Ascending aorta (tissue), 2 donors: ENCODE data around the gene UTP4. TPM values are rescaled to one million over a fixed set of nuclear protein-coding genes. Genes with fewer than 3 reads are reported as not detected.

ENCODE experiments used
- DNase-seq, 2 donors: peaks; one replicate each; pipeline ENCODE4 v3.0.0-alpha.2; 2019; ENCODE audit warnings: low spot score in 2 of 2
- H3K27ac ChIP-seq, 2 donors: fragments of 200-600 bp; sonication (generic); one replicate each; pipeline ENCODE4 v1.5.1; 2016 to 2017; ENCODE audit warnings: mild to moderate bottlenecking in 1 of 2
- H3K27me3 ChIP-seq: fragments of 200-600 bp; sonication (generic); one replicate; pipeline ENCODE4 v1.5.1; 2017
- H3K36me3 ChIP-seq, 2 donors: fragments of 200-600 bp; sonication (generic); one replicate each; pipeline ENCODE4 v1.5.1; 2016
- H3K4me1 ChIP-seq, 2 donors: fragments of 200-600 bp; sonication (generic); one replicate each; pipeline ENCODE4 v1.5.1; 2016 to 2017; ENCODE audit warnings: mild to moderate bottlenecking in 1 of 2
- H3K4me3 ChIP-seq, 2 donors: fragments of 200-600 bp; sonication (generic); one replicate each; pipeline ENCODE4 v1.5.1; 2016 to 2017; ENCODE audit warnings: mild to moderate bottlenecking in 1 of 2
- H3K9me3 ChIP-seq, 2 donors: fragments of 200-600 bp; sonication (generic); one replicate each; pipeline ENCODE4 v1.5.1; 2016
- CTCF ChIP-seq, 3 experiments: fragments of 200-600 bp in 2 of 3; fragments of 450-650 bp in 1 of 3; sonication (generic) in 2 of 3; IDR thresholded peaks; one replicate each; pipeline ENCODE4 v1.5.1; 2016 to 2019; ENCODE audit warnings: antibody characterized with exemption in 3 of 3, mild to moderate bottlenecking in 1 of 3, moderate library complexity in 1 of 3
- intact Hi-C: fragments of 100-400 bp; cut with DNase I; formaldehyde crosslinking; loops from one replicate; pipeline ENCODE4 v1.15.1; 2023
- total RNA-seq: library from RNA; depleted of rRNA; stranded (reverse); fragments of >200 nt; gene quantifications from one replicate; pipeline ENCODE4 v1.1.0, GENCODE V29; 2016

UTP4 gene
- total RNA-seq, 1 donor from 2014 or later = 45.9 TPM

- intact Hi-C loops = loop anchor here (1.0 to 5.0 kb wide), 4 partner anchors 16 to 90 kb away; partner anchors contain the start of genes CHTF8 and UTP4
- H3K27ac ChIP-seq = peak within 1 kb of the TSS; percentile 93 to 95
- H3K27me3 ChIP-seq = no peaks in the 10 kb centered on the region
- peak within 1 kb of the TSS; percentile 83 to 91 for H3K4me3 ChIP-seq
- DNase-seq = peak; percentile 76 to 97
- H3K9me3 ChIP-seq = no peaks in the 10 kb centered on the region
- no peak for TF ChIP-seq CTCF (IDR thresholded peaks at IDR 0.05)
- H3K4me1 ChIP-seq = peaks cover 5 to 39% of the 10 kb centered on the region in 2 donors
- H3K36me3 ChIP-seq = no peaks in the 10 kb centered on the region
Observed at GRCh38 chr16:69186642-69187445, 54.4 kb downstream of the UTP4 start, which contains the start of gene SNTB2. SNTB2 (plus strand) TSS chr16:69187164; CDS start chr16:69187167, 3 bp downstream.

DNA sequence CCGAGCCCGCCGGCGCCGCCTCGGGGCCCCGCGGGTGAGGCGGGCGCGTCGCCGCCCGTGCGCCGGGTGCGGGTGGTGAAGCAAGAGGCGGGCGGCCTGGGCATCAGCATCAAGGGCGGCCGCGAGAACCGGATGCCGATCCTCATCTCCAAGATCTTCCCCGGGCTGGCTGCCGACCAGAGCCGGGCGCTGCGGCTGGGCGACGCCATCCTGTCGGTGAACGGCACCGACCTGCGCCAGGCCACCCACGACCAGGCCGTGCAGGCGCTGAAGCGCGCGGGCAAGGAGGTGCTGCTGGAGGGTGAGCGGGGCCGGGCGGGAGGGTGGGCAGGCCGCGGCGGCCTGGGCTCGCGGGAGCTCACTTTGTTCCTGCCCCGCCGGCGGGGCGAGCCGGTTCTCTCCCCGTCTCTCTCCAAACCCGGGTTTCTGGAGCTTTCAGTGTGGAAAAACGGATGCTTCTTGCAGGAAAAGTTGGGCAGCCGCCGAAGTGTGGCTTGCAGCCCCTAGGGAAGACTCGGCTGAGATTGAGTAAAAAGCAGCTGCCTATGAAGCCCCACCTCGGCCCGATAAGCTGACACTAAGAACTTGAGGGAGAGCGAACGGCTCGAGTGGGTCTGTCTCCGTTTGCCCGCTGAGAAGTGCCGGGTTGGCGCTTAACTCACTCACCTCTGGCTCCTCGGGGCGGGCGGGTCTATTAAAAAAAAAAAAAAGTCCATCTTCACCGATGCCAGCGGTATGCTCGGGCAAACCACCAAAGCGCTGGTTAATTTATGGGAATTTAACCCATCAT is 55.2 kb downstream of the UTP4 start:
- Histone ChIP-seq H3K9me3 (no peaks in the 10 kb centered on the region), H3K36me3 (no peaks in the 10 kb centered on the region), H3K4me1 (peaks cover 11 to 40% of the 10 kb centered on the region in 2 donors), H3K4me3 (peak overlapping the region; percentile 83 to 91), H3K27ac (peak overlapping the region; percentile 93 to 95), H3K27me3 (no peaks in the 10 kb centered on the region)
- TF ChIP-seq CTCF (IDR thresholded peaks at IDR 0.05) = no peak
- intact Hi-C loops = loop anchor here (1.0 to 5.0 kb wide), 4 partner anchors 16 to 90 kb away; partner anchors contain the start of genes CHTF8 and UTP4
- DNase-seq = peak in 1 of 2 donors; percentile 77

DNA sequence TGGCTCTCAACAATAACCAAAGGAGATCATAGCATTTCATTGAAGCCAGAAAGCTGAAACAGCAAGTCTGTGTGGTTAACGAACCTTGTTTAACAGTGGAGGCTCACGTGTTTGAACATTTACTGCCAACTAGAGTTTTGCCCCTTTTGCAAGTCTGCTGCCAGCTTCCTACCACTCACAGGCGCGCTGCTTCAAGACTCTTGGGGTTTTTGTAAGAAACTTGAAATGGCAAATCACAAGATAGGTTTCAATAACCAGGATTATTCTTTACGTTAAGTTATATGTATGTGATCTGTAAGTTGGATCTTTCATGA is 55.7 kb downstream of the UTP4 start:
- no peak for TF ChIP-seq CTCF (IDR thresholded peaks at IDR 0.05)
- no peaks in the 10 kb centered on the region for H3K36me3 ChIP-seq
- no peaks in the 10 kb centered on the region for H3K9me3 ChIP-seq
- peaks cover 6 to 35% of the 10 kb centered on the region in 2 donors for H3K4me1 ChIP-seq
- no peaks in the 10 kb centered on the region for H3K27me3 ChIP-seq
- DNase-seq = no peak
- H3K4me3 ChIP-seq = peak overlapping the region; percentile 83 to 91
- peak overlapping the region; percentile 93 to 95 for H3K27ac ChIP-seq
- intact Hi-C loops = loop anchor here (5.0 kb wide), 3 partner anchors 36 to 89 kb away; partner anchors contain the start of genes CHTF8 and UTP4

DNA sequence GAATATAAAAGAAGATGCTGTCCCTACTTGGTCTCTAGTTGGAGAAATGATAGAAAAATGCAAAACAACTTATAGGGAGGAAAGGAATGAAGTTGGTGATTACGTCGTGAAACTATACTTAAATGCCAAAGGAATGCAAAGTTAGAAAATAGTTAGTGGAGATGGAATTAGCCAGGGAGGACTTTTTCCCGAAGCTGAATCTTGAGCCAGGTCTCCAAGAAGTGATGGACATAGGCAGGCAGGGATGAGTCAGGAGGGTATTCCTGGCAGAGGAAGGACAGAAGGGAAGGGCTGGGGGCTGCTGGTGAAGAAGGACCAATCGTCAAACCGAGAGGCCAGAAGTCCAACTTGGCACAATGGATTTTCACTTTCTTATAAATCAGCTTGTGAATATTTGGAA is 56.3 kb downstream of the UTP4 start:
- H3K4me3 ChIP-seq = peak overlapping the region; percentile 83 to 91
- TF ChIP-seq CTCF (IDR thresholded peaks at IDR 0.05) = no peak
- H3K4me1 ChIP-seq = peaks cover 6 to 31% of the 10 kb centered on the region in 2 donors
- DNase-seq = no peak
- no peaks in the 10 kb centered on the region for H3K9me3 ChIP-seq
- H3K36me3 ChIP-seq = no peaks in the 10 kb centered on the region
- intact Hi-C loops = loop anchor here (5.0 kb wide), 3 partner anchors 36 to 89 kb away; partner anchors contain the start of genes CHTF8 and UTP4
- no peaks in the 10 kb centered on the region for H3K27me3 ChIP-seq
- peak overlapping the region in 1 of 2 donors; percentile 93 for H3K27ac ChIP-seq

- intact Hi-C loops = no loop called here
- no peaks in the 10 kb centered on the region for H3K27me3 ChIP-seq
- TF ChIP-seq CTCF (IDR thresholded peaks at IDR 0.05) = no peak
- no peaks in the 10 kb centered on the region for H3K36me3 ChIP-seq
- H3K9me3 ChIP-seq = no peaks in the 10 kb centered on the region
- H3K4me3 ChIP-seq = no peak overlapping the region
- H3K4me1 ChIP-seq = peaks cover 6 to 34% of the 10 kb centered on the region in 2 donors
- no peak for DNase-seq
- H3K27ac ChIP-seq = no peak overlapping the region
Observed at GRCh38 chr16:69190046-69190588, 57.7 kb downstream of the UTP4 start.
